ENCODE results near the gene PECR.
"Not testable (repeated sequence)": the region's sequence is repeated elsewhere in the genome, so short reads cannot be mapped to it uniquely, and the experiment has no call there.

Gene PECR

GRCh38 chr2:216012133-216012829 lies 69.3 kb downstream of the PECR start:
- H3K4me1 Mint-ChIP-seq: peaks cover 61% of the 10 kb centered on the region
- H3K36me3 Mint-ChIP-seq: peaks cover 11% of the 10 kb centered on the region
- H3K27ac Mint-ChIP-seq: peak overlapping the region; percentile 83

GRCh38 chr2:216009215-216009614 lies 72.4 kb downstream of the PECR start:
- peaks cover 18% of the 10 kb centered on the region for H3K36me3 Mint-ChIP-seq
- peak overlapping the region; percentile 33 for H3K27ac Mint-ChIP-seq
- H3K9me3 Mint-ChIP-seq, H3K27me3 Mint-ChIP-seq, ATAC-seq: not testable (repeated sequence)
- peak overlapping the region; percentile 35 for H3K4me3 Mint-ChIP-seq
- H3K4me1 Mint-ChIP-seq: peaks cover 64% of the 10 kb centered on the region

More at GRCh38 chr2:216012133-216012829, 69.3 kb downstream of the PECR start:
- no peaks in the 10 kb centered on the region for H3K9me3 Mint-ChIP-seq
- no peak for ATAC-seq
- H3K27me3 Mint-ChIP-seq: no peaks in the 10 kb centered on the region
- peak overlapping the region; percentile 82 for H3K4me3 Mint-ChIP-seq

GRCh38 chr2:216008387-216008786 lies 73.2 kb downstream of the PECR start:
- Mint-ChIP-seq H3K36me3 (peaks cover 26% of the 10 kb centered on the region), H3K27ac (peak overlapping the region; percentile 33), H3K9me3 (peaks cover 3% of the 10 kb centered on the region), H3K27me3 (no peaks in the 10 kb centered on the region), H3K4me1 (peaks cover 72% of the 10 kb centered on the region), H3K4me3 (no peak overlapping the region)
- ATAC-seq: no peak

GRCh38 chr2:216006164-216006663 lies 75.4 kb downstream of the PECR start:
- peak; percentile 76 for ATAC-seq
- H3K27me3 Mint-ChIP-seq: no peaks in the 10 kb centered on the region
- H3K4me3 Mint-ChIP-seq: peak overlapping the region; percentile 76
- peaks cover 69% of the 10 kb centered on the region for H3K4me1 Mint-ChIP-seq
- H3K27ac Mint-ChIP-seq: no peak overlapping the region
- peaks cover 3% of the 10 kb centered on the region for H3K9me3 Mint-ChIP-seq
- H3K36me3 Mint-ChIP-seq: peaks cover 27% of the 10 kb centered on the region

GRCh38 chr2:216004697-216005283 lies 76.8 kb downstream of the PECR start:
- Mint-ChIP-seq H3K4me3 (peak overlapping the region; percentile 70), H3K27me3 (no peaks in the 10 kb centered on the region), H3K4me1 (peaks cover 62% of the 10 kb centered on the region), H3K36me3 (peaks cover 24% of the 10 kb centered on the region), H3K27ac (no peak overlapping the region), H3K9me3 (peaks cover 3% of the 10 kb centered on the region)
- peak; percentile 80 for ATAC-seq

- Mint-ChIP-seq H3K9me3 (peaks cover 3% of the 10 kb centered on the region), H3K27me3 (no peaks in the 10 kb centered on the region), H3K4me3 (peak overlapping the region; percentile 20), H3K4me1 (peaks cover 55% of the 10 kb centered on the region), H3K27ac (no peak overlapping the region), H3K36me3 (peaks cover 24% of the 10 kb centered on the region)
- no peak for ATAC-seq
Measured at GRCh38 chr2:216003876-216004696, 77.5 kb downstream of the PECR start.

- ATAC-seq: no peak
Measured at GRCh38 chr2:216002693-216003092, 78.9 kb downstream of the PECR start.

GRCh38 chr2:216002101-216002678 lies 79.4 kb downstream of the PECR start:
- H3K27ac Mint-ChIP-seq: no peak overlapping the region
- peaks cover 31% of the 10 kb centered on the region for H3K36me3 Mint-ChIP-seq
- H3K4me1 Mint-ChIP-seq: peaks cover 49% of the 10 kb centered on the region
- H3K27me3 Mint-ChIP-seq: no peaks in the 10 kb centered on the region
- ATAC-seq: no peak
- H3K9me3 Mint-ChIP-seq: peaks cover 3% of the 10 kb centered on the region
- peak overlapping the region; percentile 43 for H3K4me3 Mint-ChIP-seq

More at GRCh38 chr2:216002693-216003092, 78.9 kb downstream of the PECR start:
- Mint-ChIP-seq H3K36me3 (peaks cover 26% of the 10 kb centered on the region), H3K9me3 (peaks cover 3% of the 10 kb centered on the region), H3K27me3 (no peaks in the 10 kb centered on the region), H3K4me3 (peak overlapping the region; percentile 43), H3K4me1 (peaks cover 49% of the 10 kb centered on the region), H3K27ac (no peak overlapping the region)

GRCh38 chr2:216001216-216002100 lies 80.2 kb downstream of the PECR start:
- Mint-ChIP-seq H3K9me3 (peaks cover 3% of the 10 kb centered on the region), H3K27me3 (no peaks in the 10 kb centered on the region), H3K4me1 (peaks cover 42% of the 10 kb centered on the region), H3K27ac (no peak overlapping the region), H3K36me3 (peaks cover 36% of the 10 kb centered on the region), H3K4me3 (no peak overlapping the region)
- ATAC-seq: peak; percentile 60

GRCh38 chr2:215998636-215999035 lies 83.0 kb downstream of the PECR start:
- Mint-ChIP-seq H3K36me3 (peaks cover 50% of the 10 kb centered on the region), H3K27ac (no peak overlapping the region), H3K9me3 (peaks cover 3% of the 10 kb centered on the region), H3K27me3 (no peaks in the 10 kb centered on the region), H3K4me1 (peaks cover 17% of the 10 kb centered on the region), H3K4me3 (no peak overlapping the region)
- no peak for ATAC-seq

GRCh38 chr2:215997219-215997618 lies 84.4 kb downstream of the PECR start:
- ATAC-seq: no peak
- Mint-ChIP-seq H3K4me3 (no peak overlapping the region), H3K27ac (no peak overlapping the region), H3K4me1 (peaks cover 13% of the 10 kb centered on the region), H3K27me3 (no peaks in the 10 kb centered on the region), H3K36me3 (peaks cover 53% of the 10 kb centered on the region), H3K9me3 (peaks cover 3% of the 10 kb centered on the region)

GRCh38 chr2:215994911-215995310 lies 86.7 kb downstream of the PECR start:
- H3K36me3 Mint-ChIP-seq: peaks cover 76% of the 10 kb centered on the region
- peaks cover 14% of the 10 kb centered on the region for H3K9me3 Mint-ChIP-seq
- no peaks in the 10 kb centered on the region for H3K27me3 Mint-ChIP-seq
- H3K4me1 Mint-ChIP-seq: peaks cover 29% of the 10 kb centered on the region
- no peak for ATAC-seq
- H3K27ac Mint-ChIP-seq: no peak overlapping the region
- H3K4me3 Mint-ChIP-seq: no peak overlapping the region

GRCh38 chr2:215988556-215989207 lies 92.9 kb downstream of the PECR start:
- not testable (repeated sequence) for H3K27me3 Mint-ChIP-seq, ATAC-seq, H3K27ac Mint-ChIP-seq, H3K4me3 Mint-ChIP-seq
- Mint-ChIP-seq H3K9me3 (peaks cover 17% of the 10 kb centered on the region), H3K4me1 (peaks cover 35% of the 10 kb centered on the region), H3K36me3 (peaks cover 91% of the 10 kb centered on the region)
